ENCODE measurements around the gene SLC25A20. TPM values are rescaled to one million over a fixed set of nuclear protein-coding genes. Genes with fewer than 3 reads are reported as not detected.
"Not testable (repeated sequence)": the region's sequence is repeated elsewhere in the genome, so short reads cannot be mapped to it uniquely, and the experiment has no call there.

SLC25A20 gene
- total RNA-seq, 1 experiment from 2014 or later: 12.2 TPM

DNA sequence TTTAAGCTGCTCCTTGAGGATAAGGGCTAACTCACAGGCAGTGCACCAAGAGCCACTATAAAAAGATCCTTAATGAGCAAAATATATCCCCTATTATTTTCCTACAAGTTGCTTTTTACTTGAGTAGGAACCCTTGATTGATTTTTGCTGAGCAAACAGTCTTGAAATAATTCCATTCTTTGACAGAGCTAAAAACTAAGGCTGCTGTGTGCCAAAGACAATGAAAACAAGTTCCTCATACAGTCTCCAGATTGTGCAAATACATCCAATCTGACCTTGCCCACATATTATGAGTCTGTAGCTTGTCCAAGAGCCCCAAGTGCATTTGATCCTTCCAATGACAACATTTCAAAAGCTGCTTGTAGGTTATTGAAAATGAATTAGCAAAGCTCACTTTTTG, 66.0 kb downstream of the SLC25A20 start:
- Histone ChIP-seq H3K4me3 (ENCODE audit: low read depth in 2 of 2, low read length in 2 of 2) (no peak overlapping the region), H3K4me1 (ENCODE audit: control insufficient read depth, insufficient read depth, low read length) (no peaks in the 10 kb centered on the region), H3K27ac (ENCODE audit: low read length) (no peak overlapping the region), H3K27me3 (ENCODE audit: control insufficient read depth, insufficient read depth, low read length) (no peaks in the 10 kb centered on the region), H3K9me3 (ENCODE audit: control insufficient read depth, insufficient read depth, low read depth, low read length) (no peaks in the 10 kb centered on the region), H3K36me3 (ENCODE audit: control insufficient read depth, insufficient read depth, low read length) (no peaks in the 10 kb centered on the region)
- no peak for ATAC-seq
- ChIA-PET POLR2A (no interaction called here), CTCF (no interaction called here)
- BruUV-seq (replicated peaks): no TSS peak
- in situ Hi-C loops (cut with HindIII; ENCODE audit: low pct_unique_long_range_greater_than_20kb, low sequenced_read_pairs): no loop called here
- DNase-seq (ENCODE audit: low read depth, low spot score): no peak
- no peak for TF ChIP-seq TCF7L2 (IDR thresholded peaks at IDR 0.05; ENCODE audit: low read depth, low read length)
- TF ChIP-seq POLR2AphosphoS5 (IDR thresholded peaks at IDR 0.05; ENCODE audit: low read depth, low read length): no peak
- TF ChIP-seq, protein P1, sequence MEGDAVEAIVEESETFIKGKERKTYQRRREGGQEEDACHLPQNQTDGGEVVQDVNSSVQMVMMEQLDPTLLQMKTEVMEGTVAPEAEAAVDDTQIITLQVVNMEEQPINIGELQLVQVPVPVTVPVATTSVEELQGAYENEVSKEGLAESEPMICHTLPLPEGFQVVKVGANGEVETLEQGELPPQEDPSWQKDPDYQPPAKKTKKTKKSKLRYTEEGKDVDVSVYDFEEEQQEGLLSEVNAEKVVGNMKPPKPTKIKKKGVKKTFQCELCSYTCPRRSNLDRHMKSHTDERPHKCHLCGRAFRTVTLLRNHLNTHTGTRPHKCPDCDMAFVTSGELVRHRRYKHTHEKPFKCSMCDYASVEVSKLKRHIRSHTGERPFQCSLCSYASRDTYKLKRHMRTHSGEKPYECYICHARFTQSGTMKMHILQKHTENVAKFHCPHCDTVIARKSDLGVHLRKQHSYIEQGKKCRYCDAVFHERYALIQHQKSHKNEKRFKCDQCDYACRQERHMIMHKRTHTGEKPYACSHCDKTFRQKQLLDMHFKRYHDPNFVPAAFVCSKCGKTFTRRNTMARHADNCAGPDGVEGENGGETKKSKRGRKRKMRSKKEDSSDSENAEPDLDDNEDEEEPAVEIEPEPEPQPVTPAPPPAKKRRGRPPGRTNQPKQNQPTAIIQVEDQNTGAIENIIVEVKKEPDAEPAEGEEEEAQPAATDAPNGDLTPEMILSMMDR (IDR thresholded peaks at IDR 0.05): no peak
- TF ChIP-seq, protein P2, sequence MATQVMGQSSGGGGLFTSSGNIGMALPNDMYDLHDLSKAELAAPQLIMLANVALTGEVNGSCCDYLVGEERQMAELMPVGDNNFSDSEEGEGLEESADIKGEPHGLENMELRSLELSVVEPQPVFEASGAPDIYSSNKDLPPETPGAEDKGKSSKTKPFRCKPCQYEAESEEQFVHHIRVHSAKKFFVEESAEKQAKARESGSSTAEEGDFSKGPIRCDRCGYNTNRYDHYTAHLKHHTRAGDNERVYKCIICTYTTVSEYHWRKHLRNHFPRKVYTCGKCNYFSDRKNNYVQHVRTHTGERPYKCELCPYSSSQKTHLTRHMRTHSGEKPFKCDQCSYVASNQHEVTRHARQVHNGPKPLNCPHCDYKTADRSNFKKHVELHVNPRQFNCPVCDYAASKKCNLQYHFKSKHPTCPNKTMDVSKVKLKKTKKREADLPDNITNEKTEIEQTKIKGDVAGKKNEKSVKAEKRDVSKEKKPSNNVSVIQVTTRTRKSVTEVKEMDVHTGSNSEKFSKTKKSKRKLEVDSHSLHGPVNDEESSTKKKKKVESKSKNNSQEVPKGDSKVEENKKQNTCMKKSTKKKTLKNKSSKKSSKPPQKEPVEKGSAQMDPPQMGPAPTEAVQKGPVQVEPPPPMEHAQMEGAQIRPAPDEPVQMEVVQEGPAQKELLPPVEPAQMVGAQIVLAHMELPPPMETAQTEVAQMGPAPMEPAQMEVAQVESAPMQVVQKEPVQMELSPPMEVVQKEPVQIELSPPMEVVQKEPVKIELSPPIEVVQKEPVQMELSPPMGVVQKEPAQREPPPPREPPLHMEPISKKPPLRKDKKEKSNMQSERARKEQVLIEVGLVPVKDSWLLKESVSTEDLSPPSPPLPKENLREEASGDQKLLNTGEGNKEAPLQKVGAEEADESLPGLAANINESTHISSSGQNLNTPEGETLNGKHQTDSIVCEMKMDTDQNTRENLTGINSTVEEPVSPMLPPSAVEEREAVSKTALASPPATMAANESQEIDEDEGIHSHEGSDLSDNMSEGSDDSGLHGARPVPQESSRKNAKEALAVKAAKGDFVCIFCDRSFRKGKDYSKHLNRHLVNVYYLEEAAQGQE (IDR thresholded peaks at IDR 0.05; ENCODE audit: insufficient read depth in 1 of 2, low read depth in 2 of 2, low read length in 1 of 2): no peak
- TF ChIP-seq SIN3A (IDR thresholded peaks at IDR 0.05; ENCODE audit: borderline replicate concordance, insufficient read depth, low read depth, low read length): no peak
- intact Hi-C loops (cut with micrococcal nuclease; ENCODE audit: unreplicated experiment): no loop called here

DNA sequence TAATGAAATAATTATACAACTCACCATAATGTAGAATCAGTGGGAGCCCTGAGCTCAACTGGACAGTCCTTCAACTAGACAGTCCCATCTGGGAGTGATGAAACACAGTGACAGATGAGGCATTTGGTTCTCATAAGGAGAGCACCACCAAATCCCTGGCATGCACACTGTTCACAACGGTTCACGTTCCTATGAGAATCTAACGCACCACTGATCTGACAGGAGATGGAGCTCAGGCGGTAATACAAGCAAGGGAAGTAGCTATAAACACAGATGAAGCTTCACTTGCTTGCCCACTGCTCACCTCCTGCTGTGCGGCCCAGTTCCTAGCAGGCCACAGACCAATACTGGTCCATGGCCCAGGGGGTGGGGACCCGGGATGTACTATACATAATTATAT, 68.0 kb downstream of the SLC25A20 start:
- CTCF ChIA-PET: interaction anchor here (0.6 kb wide), 1 partner anchor 12 kb away, joined by 3 read pairs; no protein-coding TSS in a partner anchor
- POLR2A ChIA-PET: no interaction called here
- in situ Hi-C loops (cut with HindIII; ENCODE audit: low pct_unique_long_range_greater_than_20kb, low sequenced_read_pairs) (no loop called here), intact Hi-C loops (cut with micrococcal nuclease; ENCODE audit: unreplicated experiment) (no loop called here)
- TF ChIP-seq, protein P1 (IDR thresholded peaks at IDR 0.05): no peak
- TF ChIP-seq SIN3A (IDR thresholded peaks at IDR 0.05; ENCODE audit: borderline replicate concordance, insufficient read depth, low read depth, low read length): no peak
- TF ChIP-seq TCF7L2 (IDR thresholded peaks at IDR 0.05; ENCODE audit: low read depth, low read length): no peak
- TF ChIP-seq POLR2AphosphoS5 (IDR thresholded peaks at IDR 0.05; ENCODE audit: low read depth, low read length): no peak
- TF ChIP-seq, protein P2 (IDR thresholded peaks at IDR 0.05; ENCODE audit: insufficient read depth in 1 of 2, low read depth in 2 of 2, low read length in 1 of 2): no peak
- DNase-seq (ENCODE audit: low read depth, low spot score): no peak
- ATAC-seq: no peak
- no peaks in the 10 kb centered on the region for H3K4me1 ChIP-seq (ENCODE audit: control insufficient read depth, insufficient read depth, low read length)
- H3K27me3 ChIP-seq (ENCODE audit: control insufficient read depth, insufficient read depth, low read length): no peaks in the 10 kb centered on the region
- no peaks in the 10 kb centered on the region for H3K9me3 ChIP-seq (ENCODE audit: control insufficient read depth, insufficient read depth, low read depth, low read length)
- H3K36me3 ChIP-seq (ENCODE audit: control insufficient read depth, insufficient read depth, low read length): no peaks in the 10 kb centered on the region
- H3K4me3 ChIP-seq (ENCODE audit: low read depth in 2 of 2, low read length in 2 of 2): no peak overlapping the region
- no TSS peak for BruUV-seq (replicated peaks)
- H3K27ac ChIP-seq (ENCODE audit: low read length): no peak overlapping the region

DNA sequence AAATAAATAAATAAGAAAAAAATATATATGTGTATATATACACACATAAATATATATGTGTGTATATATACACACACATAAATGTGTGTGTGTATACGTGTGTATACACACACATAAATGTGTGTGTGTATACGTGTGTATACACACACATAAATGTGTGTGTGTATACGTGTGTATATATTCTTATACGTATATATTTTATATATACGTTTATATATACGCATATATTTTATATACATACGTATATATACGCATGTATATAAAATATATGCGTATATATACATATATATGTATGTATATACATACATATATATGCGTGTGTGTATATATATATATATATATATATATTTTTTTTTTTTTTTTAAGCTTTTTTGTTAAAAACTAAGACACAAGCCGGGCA, 69.2 kb downstream of the SLC25A20 start:
- BruUV-seq (replicated peaks); H3K27me3 ChIP-seq (ENCODE audit: control insufficient read depth, insufficient read depth, low read length); ATAC-seq; H3K4me1 ChIP-seq (ENCODE audit: control insufficient read depth, insufficient read depth, low read length); in situ Hi-C loops (cut with HindIII; ENCODE audit: low pct_unique_long_range_greater_than_20kb, low sequenced_read_pairs); CTCF ChIA-PET; H3K9me3 ChIP-seq (ENCODE audit: control insufficient read depth, insufficient read depth, low read depth, low read length); H3K27ac ChIP-seq (ENCODE audit: low read length); H3K4me3 ChIP-seq (ENCODE audit: low read depth in 2 of 2, low read length in 2 of 2); intact Hi-C loops (cut with micrococcal nuclease; ENCODE audit: unreplicated experiment); H3K36me3 ChIP-seq (ENCODE audit: control insufficient read depth, insufficient read depth, low read length); DNase-seq (ENCODE audit: low read depth, low spot score): not testable (repeated sequence)
- POLR2A ChIA-PET: interaction anchor here (0.6 kb wide), 1 partner anchor 15 kb away, joined by 3 read pairs; no protein-coding TSS in a partner anchor

DNA sequence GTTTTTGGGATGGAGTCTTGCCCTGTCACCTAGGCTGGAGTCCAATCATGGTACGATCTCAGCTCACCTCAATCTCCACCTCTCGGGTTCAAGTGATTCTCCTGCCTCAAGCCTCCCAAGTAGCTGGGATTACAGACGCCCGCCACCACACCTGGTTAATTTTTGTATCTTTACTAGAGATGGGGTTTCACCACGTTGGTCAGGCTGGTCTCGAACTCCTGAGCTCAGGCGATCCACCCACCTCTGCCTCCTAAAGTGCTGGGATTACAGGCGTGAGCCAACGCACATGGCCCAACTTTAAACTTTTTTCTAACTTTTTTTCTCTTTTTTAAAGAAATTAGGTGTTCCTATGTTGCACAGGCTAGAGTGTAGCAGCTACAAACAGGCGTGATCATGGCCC, 70.8 kb downstream of the SLC25A20 start:
- CTCF ChIA-PET; BruUV-seq (replicated peaks); H3K4me1 ChIP-seq (ENCODE audit: control insufficient read depth, insufficient read depth, low read length); DNase-seq (ENCODE audit: low read depth, low spot score); POLR2A ChIA-PET; H3K27me3 ChIP-seq (ENCODE audit: control insufficient read depth, insufficient read depth, low read length); intact Hi-C loops (cut with micrococcal nuclease; ENCODE audit: unreplicated experiment); in situ Hi-C loops (cut with HindIII; ENCODE audit: low pct_unique_long_range_greater_than_20kb, low sequenced_read_pairs); H3K4me3 ChIP-seq (ENCODE audit: low read depth in 2 of 2, low read length in 2 of 2); H3K27ac ChIP-seq (ENCODE audit: low read length); ATAC-seq; H3K36me3 ChIP-seq (ENCODE audit: control insufficient read depth, insufficient read depth, low read length); H3K9me3 ChIP-seq (ENCODE audit: control insufficient read depth, insufficient read depth, low read depth, low read length): not testable (repeated sequence)

Measured in Panc1 (cell line).